Stomach (tissue), 9 donors: Measurements from ENCODE around the gene GSG1L. TPM values are rescaled to one million over a fixed set of nuclear protein-coding genes. Genes with fewer than 3 reads are reported as not detected.

Experiments
- DNase-seq, 2 donors: peaks; one replicate each; pipeline versions ENCODE4 v3.0.0 to v3.0.0-alpha.2; 2013 to 2019
- H3K27ac ChIP-seq, 5 donors: fragments of 200-600 bp in 4 of 5; sonication (generic) in 4 of 5; one replicate each; pipeline ENCODE4 v1.5.1; 2013 to 2019; ENCODE audit warnings: mild to moderate bottlenecking in 1 of 5, moderate library complexity in 1 of 5
- H3K27me3 ChIP-seq, 3 donors: fragments of 200-600 bp; sonication (generic); one replicate each; pipeline ENCODE4 v1.5.1; 2017 to 2019; ENCODE audit warnings: mixed run types in 1 of 3
- H3K36me3 ChIP-seq, 4 donors: fragments of 200-600 bp; sonication (generic); 1 replicate in 3 of 4; 2 replicates in 1 of 4; pipeline ENCODE4 v1.5.1; 2016 to 2019
- H3K4me1 ChIP-seq, 4 donors: fragments of 200-600 bp; sonication (generic); one replicate each; pipeline ENCODE4 v1.5.1; 2016 to 2019
- H3K4me3 ChIP-seq, 4 donors: fragments of 200-600 bp; sonication (generic) in 3 of 4; one replicate each; pipeline ENCODE4 v1.5.1; 2016 to 2019; ENCODE audit warnings: mild to moderate bottlenecking in 1 of 4
- H3K9me3 ChIP-seq, 4 donors: fragments of 200-600 bp; sonication (generic); one replicate each; pipeline ENCODE4 v1.5.1; 2016 to 2019
- EP300 ChIP-seq: sonication (generic); formaldehyde crosslinking; IDR thresholded peaks from one replicate; pipeline ENCODE4 v1.6.1; 2017; ENCODE audit warnings: antibody characterized with exemption
- POLR2A ChIP-seq, 4 donors: fragments of 450-650 bp; IDR thresholded peaks; one replicate each; pipeline ENCODE4 v1.6.1; 2016; ENCODE audit warnings: antibody characterized with exemption in 4 of 4, control low read depth in 2 of 4, mild to moderate bottlenecking in 1 of 4, moderate library complexity in 1 of 4
- POLR2AphosphoS5 ChIP-seq, 3 donors: sonication (generic); formaldehyde crosslinking; IDR thresholded peaks; one replicate each; pipeline ENCODE4 v1.6.1; 2016; ENCODE audit warnings: antibody characterized with exemption in 3 of 3
- WGBS, 5 donors: extraction: QIAGEN DNeasy Blood & Tissue Kit in 3 of 5; methylation state at CpG; one replicate each; pipeline versions ENCODE4 v1.1.5 to v1.1.7; 2013 to 2018; 5-methylcytosine and 5-hydroxymethylcytosine counted together
- intact Hi-C: fragments of 100-400 bp; cut with DNase I; formaldehyde crosslinking; loops from one replicate; pipeline ENCODE4 v1.15.1; 2023; ENCODE audit warnings: low total_unique reads
- polyA plus RNA-seq, 3 donors: library from polyadenylated mRNA; stranded (reverse); fragments of 200-250 nt; gene quantifications; one replicate each; pipeline ENCODE4 v1.2.3, GENCODE V29; 2013
- total RNA-seq, 5 donors: library from RNA; depleted of rRNA; stranded (reverse); fragments of >200 nt; gene quantifications; one replicate each; pipeline versions ENCODE4 v1.1.0 to v1.2.3, GENCODE V29; 2014 to 2016
- TF ChIP-seq, protein P1 (sequence below), 7 experiments: fragments of 450-650 bp in 4 of 7; fragments of 200-600 bp in 3 of 7; sonication (generic) in 3 of 7; IDR thresholded peaks; one replicate each; pipeline ENCODE4 v1.5.1; 2016 to 2019; ENCODE audit warnings: antibody characterized with exemption in 7 of 7, control low read depth in 2 of 7, mild to moderate bottlenecking in 1 of 7
- donor health status: healthy with polysubstance abuse.
- donor health status: Bipolar disorder and iron deficiency.
- donor health status: healthy.

The GSG1L gene
- total and polyA plus RNA-seq, 8 donors, result 0.06 TPM; not detected in 7

- Histone ChIP-seq H3K27me3 (no peaks in the 10 kb centered on the region), H3K36me3 (peaks cover 0 to 52% (median 47%) of the 10 kb centered on the region in 4 donors), H3K9me3 (no peaks in the 10 kb centered on the region), H3K4me3 (no peak overlapping the region), H3K4me1 (peaks cover 0 to 25% (median 7%) of the 10 kb centered on the region in 4 donors), H3K27ac (no peak overlapping the region)
- intact Hi-C loops, result no loop called here
- no peak for DNase-seq
- whole genome bisulfite sequencing, 5 donors, result 57 to 80% (median 73%) methylated on average over 8 to 10 of the region's 10 CpGs
- TF ChIP-seq POLR2AphosphoS5 (IDR thresholded peaks at IDR 0.05) (no peak), POLR2A (IDR thresholded peaks at IDR 0.05) (no peak), EP300 (no peak)
- TF ChIP-seq, protein P1, sequence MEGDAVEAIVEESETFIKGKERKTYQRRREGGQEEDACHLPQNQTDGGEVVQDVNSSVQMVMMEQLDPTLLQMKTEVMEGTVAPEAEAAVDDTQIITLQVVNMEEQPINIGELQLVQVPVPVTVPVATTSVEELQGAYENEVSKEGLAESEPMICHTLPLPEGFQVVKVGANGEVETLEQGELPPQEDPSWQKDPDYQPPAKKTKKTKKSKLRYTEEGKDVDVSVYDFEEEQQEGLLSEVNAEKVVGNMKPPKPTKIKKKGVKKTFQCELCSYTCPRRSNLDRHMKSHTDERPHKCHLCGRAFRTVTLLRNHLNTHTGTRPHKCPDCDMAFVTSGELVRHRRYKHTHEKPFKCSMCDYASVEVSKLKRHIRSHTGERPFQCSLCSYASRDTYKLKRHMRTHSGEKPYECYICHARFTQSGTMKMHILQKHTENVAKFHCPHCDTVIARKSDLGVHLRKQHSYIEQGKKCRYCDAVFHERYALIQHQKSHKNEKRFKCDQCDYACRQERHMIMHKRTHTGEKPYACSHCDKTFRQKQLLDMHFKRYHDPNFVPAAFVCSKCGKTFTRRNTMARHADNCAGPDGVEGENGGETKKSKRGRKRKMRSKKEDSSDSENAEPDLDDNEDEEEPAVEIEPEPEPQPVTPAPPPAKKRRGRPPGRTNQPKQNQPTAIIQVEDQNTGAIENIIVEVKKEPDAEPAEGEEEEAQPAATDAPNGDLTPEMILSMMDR (IDR thresholded peaks at IDR 0.05), result no peak
Measured at GRCh38 chr16:27778926-27779570, 284.5 kb downstream of the GSG1L start.

GRCh38 chr16:27778171-27778925 is 285.2 kb downstream of the GSG1L start:
- H3K36me3 ChIP-seq, result peaks cover 0 to 59% (median 54%) of the 10 kb centered on the region in 4 donors
- H3K9me3 ChIP-seq, result no peaks in the 10 kb centered on the region
- 92 to 99% (median 94%) methylated on average over 16 to 20 of the region's 20 CpGs for WGBS, 5 donors
- H3K27ac ChIP-seq, result no peak overlapping the region
- H3K4me3 ChIP-seq, result no peak overlapping the region
- H3K4me1 ChIP-seq, result peaks cover 0 to 25% (median 7%) of the 10 kb centered on the region in 4 donors
- DNase-seq, result no peak
- no peaks in the 10 kb centered on the region for H3K27me3 ChIP-seq
- intact Hi-C loops, result no loop called here
- TF ChIP-seq POLR2AphosphoS5 (IDR thresholded peaks at IDR 0.05) (no peak), EP300 (no peak), POLR2A (IDR thresholded peaks at IDR 0.05) (no peak)
- TF ChIP-seq, protein P1 (IDR thresholded peaks at IDR 0.05), result no peak

- Histone ChIP-seq H3K27ac (no peak overlapping the region), H3K36me3 (peaks cover 0 to 68% (median 62%) of the 10 kb centered on the region in 4 donors), H3K27me3 (no peaks in the 10 kb centered on the region), H3K4me1 (peaks cover 0 to 25% (median 7%) of the 10 kb centered on the region in 4 donors), H3K9me3 (no peaks in the 10 kb centered on the region), H3K4me3 (no peak overlapping the region)
- intact Hi-C loops, result no loop called here
- WGBS, 5 donors, result 85 to 89% (median 87%) methylated on average over 11 to 13 of the region's 13 CpGs
- TF ChIP-seq POLR2A (IDR thresholded peaks at IDR 0.05), result no peak
- TF ChIP-seq POLR2AphosphoS5 (IDR thresholded peaks at IDR 0.05), result no peak
- no peak for TF ChIP-seq EP300
- TF ChIP-seq, protein P1 (IDR thresholded peaks at IDR 0.05), result no peak
- no peak for DNase-seq
Measured at GRCh38 chr16:27777527-27777926, 286.0 kb downstream of the GSG1L start.

GRCh38 chr16:27776556-27777225 is 286.8 kb downstream of the GSG1L start:
- no peak for DNase-seq
- WGBS, 5 donors, result 86 to 92% (median 90%) methylated on average over 23 to 26 of the region's 26 CpGs
- TF ChIP-seq POLR2A (IDR thresholded peaks at IDR 0.05), result no peak
- no peak for TF ChIP-seq POLR2AphosphoS5 (IDR thresholded peaks at IDR 0.05)
- TF ChIP-seq, protein P1 (IDR thresholded peaks at IDR 0.05), result no peak
- TF ChIP-seq EP300, result no peak
- H3K36me3 ChIP-seq, result peaks cover 0 to 76% (median 71%) of the 10 kb centered on the region in 4 donors
- intact Hi-C loops, result no loop called here
- no peaks in the 10 kb centered on the region for H3K27me3 ChIP-seq
- H3K9me3 ChIP-seq, result no peaks in the 10 kb centered on the region
- no peak overlapping the region for H3K27ac ChIP-seq
- peaks cover 0 to 24% (median 7%) of the 10 kb centered on the region in 4 donors for H3K4me1 ChIP-seq
- no peak overlapping the region for H3K4me3 ChIP-seq
